B cell (primary cell): ENCODE data around the gene PCDHGA9.

ENCODE experiments used
- CTCF ChIP-seq: fragments of 200-600 bp; IDR thresholded peaks from one replicate; pipeline ENCODE4 v1.8.0; 2022; ENCODE audit warnings: antibody characterized with exemption, mild to moderate bottlenecking
- EZH2 ChIP-seq: IDR thresholded peaks from 2 replicates; pipeline ENCODE4 v1.6.1; 2012; ENCODE audit warnings: borderline replicate concordance, low read depth, mild to moderate bottlenecking, moderate library complexity, low read length; ENCODE audit not compliant: insufficient read depth, poor library complexity, severe bottlenecking

GRCh38 chr5:141398608-141399007, 4.0 kb upstream of the PCDHGA9 start:
- TF ChIP-seq CTCF (no peak), EZH2 (no peak)
